Measurements from ENCODE around the gene PIK3C2G.

GRCh38 chr12:18576648-18577047 lies 315.3 kb downstream of the PIK3C2G start:
- TF ChIP-seq CTCF (IDR thresholded peaks at IDR 0.05; ENCODE audit: low read depth, low read length, poor library complexity, severe bottlenecking) (no peak), EZH2phosphoT487 (IDR thresholded peaks at IDR 0.05; ENCODE audit: borderline replicate concordance, low read length) (no peak)
